Hepatocyte (in vitro differentiated cells): ENCODE results near the gene RASAL3. TPM values are rescaled to one million over a fixed set of nuclear protein-coding genes. Genes with fewer than 3 reads are reported as not detected.

Experiments used
- DNase-seq: peaks from one replicate; pipeline ENCODE4 v3.0.0-alpha.2; 2016; ENCODE audit warnings: low spot score
- H2AFZ ChIP-seq: fragments of 200-600 bp; sonication (generic); 2 replicates; pipeline ENCODE4 v1.6.0; 2016; ENCODE audit warnings: antibody characterized with exemption, mild to moderate bottlenecking
- H3K27ac ChIP-seq: fragments of 200-600 bp; sonication (generic); 2 replicates; pipeline ENCODE4 v1.5.1; 2016; ENCODE audit warnings: mild to moderate bottlenecking
- H3K27me3 ChIP-seq: fragments of 200-600 bp; sonication (generic); 2 replicates; pipeline ENCODE4 v1.6.1; 2016
- H3K36me3 ChIP-seq: fragments of 200-600 bp; sonication (generic); replicated peaks from 2 replicates; pipeline ENCODE4 v1.5.1; 2016; ENCODE audit warnings: low read depth; ENCODE audit not compliant: insufficient read depth
- H3K4me1 ChIP-seq: fragments of 200-600 bp; sonication (generic); 2 replicates; pipeline ENCODE4 v1.5.1; 2016; ENCODE audit warnings: mild to moderate bottlenecking, moderate library complexity; ENCODE audit not compliant: insufficient read depth
- H3K4me2 ChIP-seq: fragments of 200-600 bp; sonication (generic); 2 replicates; pipeline ENCODE4 v1.6.0; 2016
- H3K4me3 ChIP-seq: fragments of 200-600 bp; sonication (generic); 2 replicates; pipeline ENCODE4 v1.5.1; 2016; ENCODE audit warnings: mild to moderate bottlenecking
- H3K79me2 ChIP-seq: fragments of 200-600 bp; sonication (generic); 2 replicates; pipeline ENCODE4 v1.6.0; 2017; ENCODE audit warnings: mild to moderate bottlenecking
- H3K9me2 ChIP-seq: fragments of 200-600 bp; sonication (generic); replicated peaks from 2 replicates; pipeline ENCODE4 v1.6.0; 2017; ENCODE audit warnings: mild to moderate bottlenecking; ENCODE audit not compliant: insufficient read depth
- H3K9me3 ChIP-seq: fragments of 200-600 bp; sonication (generic); 2 replicates; pipeline ENCODE4 v1.5.1; 2016; ENCODE audit warnings: low read depth, mild to moderate bottlenecking
- H4K20me1 ChIP-seq: fragments of 200-600 bp; sonication (generic); 2 replicates; pipeline ENCODE4 v1.6.0; 2016; ENCODE audit warnings: mild to moderate bottlenecking; ENCODE audit not compliant: insufficient read depth, poor library complexity, severe bottlenecking
- CTCF ChIP-seq: fragments of 200-600 bp; sonication (generic); IDR thresholded peaks from 2 replicates; pipeline ENCODE4 v1.5.1; 2016; ENCODE audit warnings: antibody characterized with exemption, mild to moderate bottlenecking; ENCODE audit not compliant: poor library complexity
- EZH2 ChIP-seq: fragments of 200-600 bp; sonication (generic); IDR thresholded peaks from 2 replicates; pipeline ENCODE4 v1.6.1; 2016; ENCODE audit warnings: antibody characterized with exemption, mild to moderate bottlenecking, borderline replicate concordance
- EZH2phosphoT487 ChIP-seq: fragments of 200-600 bp; sonication (generic); IDR thresholded peaks from one replicate; pipeline ENCODE4 v1.6.1; 2018; ENCODE audit warnings: antibody characterized with exemption, mild to moderate bottlenecking, low read depth, moderate library complexity; ENCODE audit not compliant: unreplicated experiment, severe bottlenecking
- WGBS: methylation state at CpG from one replicate; pipeline ENCODE4 v1.1.6; 2016; ENCODE audit warnings: low lambda C conversion rate; ENCODE audit errors: missing lambda C conversion rate; 5-methylcytosine and 5-hydroxymethylcytosine counted together
- polyA plus RNA-seq: library from polyadenylated mRNA; unstranded; fragments of >200 nt; fragmentation: Nextera tagmentation; extraction: Ambion mirVana; gene quantifications from 2 replicates; pipeline ENCODE4 v1.2.1, GENCODE V29; 2016
- total RNA-seq: library from RNA; depleted of rRNA; stranded (reverse); fragments of >200 nt; gene quantifications from 2 replicates; pipeline ENCODE4 v1.2.3, GENCODE V29; 2014

Gene RASAL3
- total and polyA plus RNA-seq, 2 experiments from 2014 or later: 0.07 to 0.23 TPM

GRCh38 chr19:15445227-15445605 lies 19.1 kb downstream of the RASAL3 start:
- no peak for TF ChIP-seq CTCF
- no peak for TF ChIP-seq EZH2
- no peak for TF ChIP-seq EZH2phosphoT487
- H3K4me2 ChIP-seq: no peak overlapping the region
- no peaks in the 10 kb centered on the region for H3K79me2 ChIP-seq
- H3K4me3 ChIP-seq: no peak overlapping the region
- H3K36me3 ChIP-seq: no peaks in the 10 kb centered on the region
- peaks cover 3% of the 10 kb centered on the region for H3K4me1 ChIP-seq
- H3K9me3 ChIP-seq: no peaks in the 10 kb centered on the region
- no peaks in the 10 kb centered on the region for H3K27me3 ChIP-seq
- H2AFZ ChIP-seq: no peak overlapping the region
- no peaks in the 10 kb centered on the region for H3K9me2 ChIP-seq
- H3K27ac ChIP-seq: no peak overlapping the region
- WGBS: 93% methylated on average over 9 of the region's 9 CpGs
- DNase-seq: no peak
- H4K20me1 ChIP-seq: no peaks in the 10 kb centered on the region

- WGBS: 95% methylated on average over 15 of the region's 15 CpGs
Measured at GRCh38 chr19:15444505-15445226, 19.7 kb downstream of the RASAL3 start.

GRCh38 chr19:15443838-15444237 lies 20.5 kb downstream of the RASAL3 start:
- no peak overlapping the region for H2AFZ ChIP-seq
- no peak overlapping the region for H3K4me3 ChIP-seq
- no peaks in the 10 kb centered on the region for H3K9me2 ChIP-seq
- 94% methylated on average over 10 of the region's 10 CpGs for WGBS
- H3K4me2 ChIP-seq: no peak overlapping the region
- no peak for DNase-seq
- no peaks in the 10 kb centered on the region for H4K20me1 ChIP-seq
- no peaks in the 10 kb centered on the region for H3K36me3 ChIP-seq
- no peak overlapping the region for H3K27ac ChIP-seq
- no peaks in the 10 kb centered on the region for H3K27me3 ChIP-seq
- no peak for TF ChIP-seq EZH2phosphoT487
- no peak for TF ChIP-seq CTCF
- TF ChIP-seq EZH2: no peak
- H3K79me2 ChIP-seq: no peaks in the 10 kb centered on the region
- H3K4me1 ChIP-seq: peaks cover 2% of the 10 kb centered on the region
- H3K9me3 ChIP-seq: no peaks in the 10 kb centered on the region

More at GRCh38 chr19:15444505-15445226, 19.7 kb downstream of the RASAL3 start:
- H3K27me3 ChIP-seq: no peaks in the 10 kb centered on the region
- H3K27ac ChIP-seq: no peak overlapping the region
- H3K4me2 ChIP-seq: no peak overlapping the region
- no peaks in the 10 kb centered on the region for H3K9me3 ChIP-seq
- H3K79me2 ChIP-seq: no peaks in the 10 kb centered on the region
- no peaks in the 10 kb centered on the region for H3K9me2 ChIP-seq
- H2AFZ ChIP-seq: no peak overlapping the region
- no peaks in the 10 kb centered on the region for H4K20me1 ChIP-seq
- no peaks in the 10 kb centered on the region for H3K36me3 ChIP-seq
- no peak for DNase-seq
- no peak for TF ChIP-seq EZH2
- no peak for TF ChIP-seq CTCF
- TF ChIP-seq EZH2phosphoT487: no peak
- H3K4me3 ChIP-seq: no peak overlapping the region
- peaks cover 3% of the 10 kb centered on the region for H3K4me1 ChIP-seq
